ENCODE measurements around the gene TENT4A.

TENT4A gene

DNA sequence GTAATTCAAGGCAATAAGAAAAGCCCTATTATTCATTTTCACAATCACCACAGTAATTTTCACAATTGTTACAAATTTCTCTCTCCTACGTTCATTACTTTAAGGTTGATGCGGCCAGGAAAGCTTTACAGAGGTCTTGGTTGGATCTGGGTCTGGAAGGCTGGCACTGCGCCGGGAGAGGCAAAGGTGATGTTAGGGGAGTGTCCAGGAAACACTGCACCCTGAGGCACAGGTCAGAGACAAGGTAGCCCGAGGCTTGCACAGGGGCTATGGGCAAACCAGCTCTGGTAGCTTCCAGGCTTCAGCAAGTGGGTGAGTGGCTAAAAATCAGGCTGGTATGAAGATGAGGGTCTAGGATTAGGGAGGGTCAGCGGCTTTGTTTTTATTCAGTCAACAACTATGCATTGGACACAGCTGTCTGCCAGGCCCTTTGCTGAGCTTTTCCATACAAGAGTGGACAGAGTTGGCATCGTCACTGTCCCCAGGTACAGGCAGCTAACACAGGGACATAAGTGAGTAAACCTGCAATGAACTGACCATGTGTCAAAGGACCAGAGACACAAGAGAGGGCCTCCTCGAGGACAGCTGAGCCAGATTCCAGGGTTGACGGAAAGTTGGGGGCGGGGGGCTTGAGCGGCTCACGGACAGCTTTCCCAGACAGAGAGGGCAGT, 12.4 kb upstream of the TENT4A start:
- no peak for DNase-seq (ENCODE audit: low spot score)

DNA sequence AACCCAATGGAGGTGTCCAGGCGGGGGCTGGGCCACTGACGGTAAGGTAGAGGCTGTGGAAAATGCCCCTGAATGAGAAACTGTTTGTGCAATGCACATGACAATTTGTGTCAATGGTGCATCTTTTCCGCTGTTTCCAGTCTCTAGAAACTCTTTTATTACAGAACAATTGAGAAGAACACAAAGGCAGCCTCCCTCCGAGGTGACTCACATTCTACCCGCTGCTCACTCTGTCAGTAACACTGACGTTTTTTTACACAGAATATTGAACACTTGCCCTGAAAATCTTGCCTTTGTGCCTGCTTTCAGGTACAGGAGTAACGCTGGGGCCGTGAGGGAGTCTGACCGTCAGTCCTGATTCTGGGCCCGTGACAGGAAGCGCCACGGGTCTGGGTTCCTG, 11.7 kb upstream of the TENT4A start:
- no peak for DNase-seq (ENCODE audit: low spot score)

DNA sequence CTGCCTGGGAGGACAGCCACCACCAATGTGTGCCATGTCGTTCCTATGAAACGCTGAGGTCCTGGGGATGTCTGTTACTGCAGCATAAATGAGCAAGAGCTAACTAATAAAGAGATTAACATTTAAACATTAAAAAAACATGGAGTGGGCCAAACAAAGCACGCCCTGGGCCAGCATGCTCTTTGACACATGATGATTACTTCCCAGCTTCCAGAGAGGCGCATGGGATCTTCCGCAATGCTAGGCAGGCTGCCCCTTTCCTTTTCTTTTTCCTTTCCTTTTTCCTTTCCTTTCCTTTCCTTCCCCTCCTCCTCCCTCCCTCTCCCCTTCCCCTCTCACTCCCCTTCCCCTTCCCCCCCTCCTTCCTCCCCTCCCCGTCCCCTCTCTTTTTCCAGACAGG, 10.6 kb upstream of the TENT4A start:
- DNase-seq (ENCODE audit: low spot score), result no peak

DNA sequence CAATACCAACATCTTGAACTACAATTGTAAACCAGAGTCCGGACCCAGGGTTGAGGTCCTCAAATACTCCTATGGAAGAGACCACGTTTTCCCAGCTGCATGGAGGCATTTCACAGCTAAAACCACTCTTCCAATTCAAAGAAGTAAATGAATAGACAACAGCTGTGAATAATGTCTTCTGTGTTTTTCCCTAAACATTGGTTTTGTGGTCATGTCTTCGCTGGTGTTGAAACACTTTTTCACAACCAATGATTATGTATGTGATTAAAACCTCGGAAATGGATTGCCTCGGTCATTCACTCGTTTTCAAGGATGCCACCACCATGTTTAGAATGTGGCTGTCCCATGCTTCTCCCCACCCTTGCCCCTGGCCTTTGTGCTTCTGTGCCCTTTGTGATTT, 9.4 kb upstream of the TENT4A start:
- no peak for DNase-seq (ENCODE audit: low spot score)

DNA sequence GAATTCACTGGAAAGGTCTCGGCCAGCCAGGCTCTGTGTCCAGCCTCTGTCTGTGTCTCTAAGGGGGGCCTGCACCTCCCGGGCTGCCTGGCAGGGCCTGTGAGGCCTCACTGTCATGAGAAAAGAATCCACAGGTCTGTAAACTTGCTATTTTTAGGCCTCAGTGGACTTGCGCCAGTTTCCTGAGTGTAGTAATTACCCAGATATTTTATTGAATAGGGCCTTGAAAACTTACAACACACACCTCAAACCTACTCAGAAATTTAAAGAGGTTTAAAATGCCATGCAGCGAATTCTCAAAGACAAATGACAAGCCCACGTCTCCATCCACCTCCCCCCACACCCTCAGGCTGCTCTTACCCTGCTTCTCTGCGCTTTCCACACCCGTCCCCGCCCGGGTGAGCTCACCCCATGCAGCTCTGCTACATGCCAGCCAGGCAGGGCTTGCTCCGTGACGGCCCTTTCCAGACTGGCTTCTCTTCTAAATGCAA, 8.8 kb upstream of the TENT4A start:
- DNase-seq (ENCODE audit: low spot score), result no peak

DNA sequence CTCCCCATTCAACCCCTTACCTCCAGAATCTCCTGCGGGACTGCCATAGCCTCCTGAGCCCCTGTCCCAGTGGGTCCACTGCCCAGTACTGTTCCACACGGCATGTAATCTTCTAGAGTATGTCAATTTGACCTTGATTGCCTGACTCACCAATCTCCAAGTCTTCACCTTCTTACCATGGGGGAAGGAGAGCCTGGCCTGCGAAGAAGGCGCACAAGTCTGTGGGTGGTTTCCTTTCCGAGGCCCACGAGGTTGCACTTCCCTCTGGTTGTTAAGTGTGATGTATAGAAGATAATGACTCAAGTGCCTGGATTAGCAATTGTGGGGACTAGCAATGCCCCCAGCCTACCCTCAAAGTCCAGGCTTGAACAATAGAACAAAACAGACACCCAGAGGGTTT, 8.1 kb upstream of the TENT4A start:
- DNase-seq (ENCODE audit: low spot score), result no peak

DNA sequence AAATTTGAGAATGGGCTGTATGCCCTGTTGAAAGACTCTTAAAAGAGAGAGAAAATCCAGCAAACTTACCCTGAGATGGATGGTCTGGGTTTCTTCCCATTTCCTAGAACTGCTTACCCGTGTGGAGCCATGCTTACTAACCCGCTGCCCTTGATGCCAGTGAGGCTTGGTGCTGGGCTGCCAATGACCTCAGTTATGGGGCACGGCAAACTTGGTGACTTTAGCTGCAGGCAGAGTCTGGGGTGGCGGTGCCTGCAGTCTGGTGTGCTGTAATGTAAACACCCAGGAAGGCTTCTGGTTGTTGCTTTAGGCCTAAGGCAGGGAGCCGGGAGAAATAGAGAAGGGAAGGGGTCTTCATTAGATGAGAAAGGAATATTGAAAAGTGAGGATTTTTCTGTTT, 7.3 kb upstream of the TENT4A start:
- no peak for DNase-seq (ENCODE audit: low spot score)

DNA sequence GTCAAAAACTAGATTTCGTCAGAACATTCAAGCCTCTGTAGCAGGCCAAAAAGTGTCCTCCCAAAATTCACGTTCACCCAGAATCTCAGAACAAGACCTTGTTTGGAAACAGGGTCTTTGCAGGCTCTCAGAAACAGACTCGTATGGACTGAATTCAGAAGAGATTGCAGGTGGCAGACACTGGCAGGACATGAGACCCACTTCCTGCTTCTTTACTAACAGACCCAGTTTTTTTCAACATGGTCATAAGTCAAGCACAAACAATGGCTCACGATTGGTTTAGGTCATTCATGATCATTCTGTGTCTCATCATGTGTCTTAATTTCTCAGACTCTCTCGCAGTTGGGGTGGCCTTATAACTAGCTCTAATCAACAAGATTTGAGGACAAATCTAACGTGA, 5.4 kb upstream of the TENT4A start:
- no peak for DNase-seq (ENCODE audit: low spot score)

DNA sequence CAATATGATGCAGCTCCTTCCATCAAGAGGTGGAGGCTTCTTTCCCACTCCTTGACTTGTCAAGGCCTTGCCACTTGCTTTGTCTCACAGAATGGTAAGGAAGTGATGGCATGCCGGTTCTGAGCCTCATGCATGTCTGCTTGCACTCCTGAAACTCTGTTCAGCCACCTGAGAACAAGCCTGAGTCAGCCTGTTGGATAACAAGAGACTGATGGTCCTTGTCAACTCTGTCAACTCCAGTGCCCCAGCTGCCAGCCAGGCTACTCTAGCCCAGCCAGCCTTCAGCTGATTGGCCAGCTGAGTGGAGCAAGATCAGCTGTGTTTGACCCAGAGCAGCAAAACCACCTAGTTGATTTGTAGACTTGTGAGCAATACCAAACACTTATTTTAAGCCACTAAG, 4.4 kb upstream of the TENT4A start:
- no peak for DNase-seq (ENCODE audit: low spot score)

DNA sequence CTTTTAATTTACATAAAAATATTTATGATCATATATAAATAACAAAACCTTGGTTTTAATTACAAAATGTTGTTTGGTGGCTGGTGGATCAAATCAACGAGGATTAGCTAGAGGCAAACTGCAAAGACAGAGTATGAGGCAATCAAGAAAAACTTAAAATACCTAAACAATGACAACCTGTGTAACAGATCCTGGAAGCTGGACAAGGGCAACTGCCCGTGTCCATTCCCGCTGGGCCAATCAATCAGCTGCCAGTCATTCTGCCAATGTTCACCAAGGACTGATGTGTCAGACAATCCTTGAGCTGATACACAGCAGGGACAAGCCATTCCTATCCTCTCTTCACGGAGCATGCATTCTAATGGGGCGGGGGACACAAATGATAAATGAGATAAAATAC, 3.2 kb upstream of the TENT4A start:
- no peak for DNase-seq (ENCODE audit: low spot score)

DNA sequence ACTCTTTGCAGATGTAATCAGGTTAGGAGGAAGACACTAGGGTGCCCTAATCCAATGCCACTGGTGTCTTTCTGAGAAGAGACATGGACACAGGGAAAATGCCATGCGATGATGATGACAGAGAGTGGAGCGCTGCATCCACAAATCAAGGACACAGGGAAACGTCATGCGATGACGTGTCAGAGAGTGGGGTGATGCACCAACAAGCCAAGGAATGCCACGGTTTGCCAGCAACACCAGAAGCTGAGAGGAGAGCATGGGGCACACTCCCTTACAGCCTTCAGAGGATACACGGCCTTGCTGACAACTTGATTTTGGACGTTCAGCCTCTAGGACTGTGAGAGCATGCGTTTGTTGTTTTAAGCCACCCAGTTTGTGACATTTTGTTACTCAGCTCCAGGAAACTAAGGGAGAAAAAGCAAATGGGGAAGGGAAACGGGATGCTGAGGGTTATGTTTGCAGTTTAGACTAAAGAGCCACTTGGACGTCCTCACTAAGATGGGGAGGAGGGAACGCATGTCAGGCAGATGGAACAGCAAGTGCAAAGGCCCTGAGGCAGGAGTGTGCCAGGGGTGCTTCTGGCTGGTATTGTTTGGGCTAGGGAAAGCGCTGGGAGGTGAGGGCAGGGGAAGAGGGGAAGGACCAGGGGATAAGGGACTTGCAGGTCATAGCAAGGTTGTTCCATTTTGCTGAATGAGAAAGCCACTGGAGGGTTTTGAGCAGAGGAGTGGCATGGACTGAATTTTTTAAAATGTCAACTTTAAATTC, 2.5 kb upstream of the TENT4A start:
- no peak for DNase-seq (ENCODE audit: low spot score)

DNA sequence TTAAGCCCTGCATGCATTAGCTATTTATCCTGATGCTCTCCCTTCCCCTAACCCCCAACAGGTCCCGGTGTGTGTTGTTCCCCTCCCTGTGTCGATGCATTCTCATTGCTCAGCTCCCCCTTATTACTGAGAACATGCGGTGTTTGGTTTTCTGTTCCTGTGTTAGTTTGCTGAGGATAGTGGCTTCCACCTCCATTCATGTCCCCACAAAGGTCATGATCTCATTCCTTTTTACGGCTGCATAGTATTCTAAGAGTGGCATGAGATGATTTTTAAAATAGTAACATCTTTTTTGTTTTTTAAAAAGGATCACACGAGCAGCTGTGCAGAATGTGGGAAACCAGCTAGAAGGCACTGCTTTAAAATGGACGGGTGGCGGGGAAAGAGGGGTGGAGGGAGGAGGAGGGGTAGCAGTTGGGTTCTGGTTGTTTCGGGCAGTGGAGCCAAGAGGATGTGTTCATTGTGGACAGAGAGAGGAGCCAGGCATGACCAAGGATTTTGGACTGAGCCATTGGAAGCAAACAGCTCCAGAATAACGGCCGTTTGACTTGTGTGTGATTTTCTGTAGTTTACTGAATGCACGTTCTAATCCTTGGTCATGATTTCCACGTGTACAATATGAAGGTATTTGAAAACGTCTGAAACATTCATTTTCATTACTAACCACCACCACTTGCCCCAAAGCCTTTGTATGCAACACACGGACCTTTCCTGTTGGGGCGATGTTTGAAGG, 1.7 kb upstream of the TENT4A start:
- no peak for DNase-seq (ENCODE audit: low spot score)

DNA sequence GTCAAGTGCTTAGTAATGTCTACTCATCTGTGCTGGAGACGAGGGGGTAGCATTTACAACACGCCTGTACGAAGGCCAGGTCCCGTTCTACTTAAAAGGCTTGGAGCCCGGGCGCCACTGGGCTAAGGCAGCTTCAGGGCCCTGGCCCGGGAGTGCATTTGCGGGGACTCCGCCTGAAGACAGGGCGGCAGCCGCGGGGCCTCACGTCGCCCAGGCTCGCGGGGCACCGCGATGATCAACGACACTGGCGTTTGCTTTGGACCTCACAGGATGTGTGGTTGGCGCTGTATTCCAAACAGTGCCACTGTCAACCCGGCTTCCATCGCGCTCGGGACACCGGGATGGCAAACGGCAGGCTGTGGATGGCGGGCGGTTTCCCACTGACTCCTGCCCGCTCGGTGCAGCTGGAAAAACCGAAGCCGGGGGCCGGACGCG, 1.1 kb upstream of the TENT4A start:
- peak; percentile 39 for DNase-seq (ENCODE audit: low spot score)

DNA sequence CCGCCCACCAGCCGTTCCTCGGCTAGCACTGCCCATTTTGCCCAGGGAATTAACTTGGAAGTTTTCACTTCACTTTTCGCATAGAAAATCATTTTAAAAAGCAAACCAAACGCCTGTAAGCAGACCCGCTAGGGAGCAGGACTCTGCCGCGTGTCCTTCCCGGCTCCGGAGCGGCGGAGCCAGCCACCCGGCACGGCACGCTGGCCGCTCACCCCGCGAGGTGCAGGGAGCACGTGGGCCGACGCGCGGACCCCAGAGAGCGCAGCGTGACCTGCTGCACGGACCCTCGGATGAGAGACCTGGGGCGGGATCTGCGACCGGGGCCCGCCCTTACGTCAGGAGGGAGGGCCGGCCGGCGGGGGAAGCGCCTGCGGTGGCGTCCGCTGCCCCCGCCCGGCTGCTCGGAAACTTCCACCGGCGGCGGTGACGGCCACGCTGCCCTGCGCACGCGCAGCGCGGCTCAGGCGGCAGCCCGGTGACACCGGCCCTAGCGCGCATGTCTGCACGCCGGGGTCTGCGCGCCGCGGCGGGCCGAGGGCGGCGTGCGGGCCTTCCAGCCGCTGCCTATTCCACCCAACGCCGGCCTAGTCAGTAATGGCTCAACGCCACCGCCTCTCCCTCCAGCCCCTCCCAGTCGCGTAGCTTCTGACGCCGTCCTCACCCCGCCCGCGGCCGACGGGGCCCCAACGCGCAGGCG, 507 bp upstream of the TENT4A start:
- DNase-seq (ENCODE audit: low spot score), result peak; percentile 96

DNA sequence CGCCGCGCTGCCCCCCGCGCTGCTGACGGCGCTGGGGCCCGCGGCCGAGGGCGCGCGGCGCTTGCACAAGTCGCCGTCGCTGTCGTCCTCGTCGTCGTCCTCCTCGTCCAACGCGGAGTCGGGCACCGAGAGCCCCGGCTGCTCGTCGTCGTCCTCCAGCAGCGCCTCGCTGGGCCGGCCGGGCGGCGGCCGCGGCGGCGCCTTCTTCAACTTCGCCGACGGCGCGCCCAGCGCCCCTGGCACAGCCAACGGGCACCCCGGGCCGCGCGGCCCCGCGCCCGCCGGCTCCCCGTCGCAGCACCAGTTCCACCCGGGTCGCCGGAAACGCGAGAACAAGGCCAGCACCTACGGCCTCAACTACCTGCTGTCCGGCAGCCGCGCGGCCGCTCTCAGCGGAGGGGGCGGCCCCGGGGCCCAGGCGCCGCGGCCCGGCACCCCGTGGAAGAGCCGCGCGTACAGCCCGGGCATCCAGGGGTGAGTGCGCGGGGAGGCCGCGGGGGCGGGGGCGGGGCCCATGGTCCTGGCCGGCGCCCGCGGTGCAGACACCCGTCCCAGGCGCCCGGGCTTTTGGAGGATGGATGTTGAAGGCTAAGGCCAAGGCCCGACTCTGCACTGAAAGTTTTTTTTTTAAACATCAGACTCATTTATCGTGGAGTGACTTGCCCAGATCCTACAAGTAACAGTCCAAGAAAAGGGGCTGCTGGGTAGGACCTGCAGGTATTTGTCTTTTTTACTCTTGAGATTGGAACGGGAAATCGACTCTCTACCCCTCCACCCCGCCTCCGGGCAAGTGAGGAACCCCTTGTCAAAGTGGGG, 1.2 kb downstream of the TENT4A start:
- no peak for DNase-seq (ENCODE audit: low spot score)

DNA sequence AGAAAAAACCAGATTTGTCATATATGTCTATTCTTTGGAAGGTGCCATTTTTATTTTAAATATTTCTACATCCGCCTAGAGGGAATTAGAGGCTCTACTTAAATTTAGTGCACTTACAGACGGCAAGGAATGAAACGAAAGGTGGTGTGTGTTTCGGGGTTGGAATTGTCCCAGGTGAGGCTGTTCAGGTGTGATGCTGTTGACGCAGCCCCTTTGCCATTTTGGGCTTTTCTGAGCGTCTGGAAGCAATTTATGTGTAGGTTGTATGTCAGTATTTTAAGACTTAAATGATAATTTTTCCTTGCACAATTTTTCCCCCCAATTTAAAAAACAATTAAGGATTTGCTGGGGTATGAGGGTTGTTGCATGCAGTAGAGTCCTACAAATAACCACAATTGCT, 2.0 kb downstream of the TENT4A start:
- DNase-seq (ENCODE audit: low spot score), result no peak

DNA sequence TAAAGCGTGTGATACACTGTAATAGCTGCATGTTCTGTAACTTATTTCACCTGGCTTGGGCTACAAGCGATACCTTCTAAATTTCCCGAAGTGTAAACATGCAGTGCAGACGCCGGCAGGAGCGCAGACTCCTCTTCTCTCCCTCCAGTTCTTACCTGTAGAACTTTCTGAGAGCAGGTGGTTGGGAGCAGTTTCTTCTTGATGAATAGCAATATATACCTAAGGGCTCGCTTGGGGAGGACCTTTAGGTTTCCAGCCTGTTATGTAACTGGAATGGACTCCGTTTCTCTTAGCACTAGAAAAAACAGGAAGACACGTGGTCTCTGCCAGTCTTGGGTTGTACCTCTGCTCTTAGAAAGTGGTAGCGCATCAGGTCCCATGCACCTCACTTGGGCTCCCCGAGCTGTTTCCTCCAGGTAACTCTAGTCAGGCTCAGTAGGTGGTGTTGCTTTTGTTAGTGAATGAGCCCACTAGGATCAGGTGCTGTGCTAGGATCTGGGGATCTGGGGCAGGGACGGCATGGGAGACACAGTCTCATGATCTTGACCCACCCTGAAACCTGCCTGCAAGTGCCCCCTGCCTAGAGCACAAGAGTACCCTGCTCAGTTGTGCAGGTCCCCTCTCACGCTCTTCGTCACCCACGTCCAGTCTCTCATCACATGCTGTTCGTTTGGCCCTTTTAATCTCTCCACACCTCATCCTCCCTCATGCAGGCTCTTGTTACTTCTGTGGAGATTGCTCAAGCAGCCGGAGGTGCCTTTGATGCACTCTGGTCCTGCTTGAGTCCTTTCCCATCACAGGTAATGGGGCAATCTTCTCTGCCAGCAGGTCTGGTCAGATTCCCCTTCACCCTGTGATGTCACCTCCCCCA, 2.8 kb downstream of the TENT4A start:
- DNase-seq (ENCODE audit: low spot score), result no peak

DNA sequence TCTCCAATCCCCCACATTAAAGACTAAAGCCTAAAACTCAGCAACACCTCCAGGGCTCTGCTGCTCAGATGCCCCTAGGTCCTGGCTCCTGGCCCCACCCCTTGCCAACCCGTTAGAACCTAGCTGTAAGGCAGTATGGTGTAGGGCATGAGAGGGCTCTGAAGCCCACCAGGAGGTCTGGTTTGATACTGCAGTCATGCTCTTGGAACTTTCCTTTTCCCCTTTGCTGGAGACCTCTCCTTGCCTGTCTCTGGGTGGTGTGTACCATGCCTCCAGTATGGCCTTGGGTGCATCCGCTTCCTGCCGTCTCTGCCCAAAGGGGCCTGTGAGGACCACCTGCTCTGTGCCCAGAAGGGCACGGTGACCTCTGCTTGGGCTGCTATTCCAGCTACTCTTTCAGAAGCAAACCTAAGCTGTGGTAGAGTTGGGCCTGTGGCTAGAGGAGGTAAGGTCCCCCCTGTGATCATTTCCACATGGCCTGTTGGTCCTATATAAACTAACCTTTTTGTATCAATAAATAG, 3.5 kb downstream of the TENT4A start:
- DNase-seq (ENCODE audit: low spot score), result no peak

DNA sequence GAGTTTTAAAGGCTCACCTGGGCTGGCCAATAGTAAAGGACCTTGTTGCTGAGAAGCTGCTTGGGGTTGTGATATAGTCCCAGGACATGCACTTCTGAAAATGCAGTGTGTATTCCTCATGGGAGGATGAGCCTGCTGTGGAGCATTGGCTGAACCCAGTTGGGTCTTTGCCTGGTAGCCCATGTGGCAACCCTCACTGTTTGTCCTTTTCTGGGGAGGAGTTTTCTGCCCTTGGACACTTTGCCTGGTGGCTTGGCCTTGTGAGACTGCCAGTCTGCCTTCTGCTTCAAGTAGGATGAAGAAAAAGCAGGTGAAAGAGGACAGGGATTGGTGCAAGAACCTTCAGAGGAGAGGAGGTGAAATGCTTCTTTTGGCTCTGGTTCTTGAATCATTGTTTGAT, 4.0 kb downstream of the TENT4A start:
- no peak for DNase-seq (ENCODE audit: low spot score)

DNA sequence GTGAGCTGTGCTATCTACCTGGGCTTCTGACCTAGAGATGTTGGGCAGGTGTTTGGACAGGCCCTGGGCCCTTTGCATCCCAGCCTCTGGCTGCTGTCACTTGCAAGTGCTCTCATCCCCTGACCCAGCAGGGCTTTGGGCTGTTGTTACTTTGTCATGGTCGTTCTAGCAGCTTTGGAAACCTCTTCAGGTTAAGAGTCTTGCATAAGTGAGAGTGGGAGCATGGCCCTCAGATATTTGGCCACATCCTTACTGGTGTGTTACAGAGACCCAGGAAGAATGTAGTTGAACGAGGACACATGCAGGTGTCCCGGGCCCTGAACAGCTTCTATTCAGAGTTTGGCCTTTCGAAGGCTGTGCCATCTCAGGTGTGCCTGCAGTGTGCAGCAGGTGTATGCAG, 4.5 kb downstream of the TENT4A start:
- no peak for DNase-seq (ENCODE audit: low spot score)
